HG02885 (cell line): ENCODE results near the gene ABI3BP.

Experiments
- ATAC-seq: cut with Tn5 transposase; IDR thresholded peaks from one replicate; pipeline ENCODE4 v1.9.1; 2021; ENCODE audit warnings: mild to moderate bottlenecking; ENCODE audit not compliant: unreplicated experiment, poor library complexity

Gene ABI3BP

GRCh38 chr3:100893590-100893989 lies 99.6 kb downstream of the ABI3BP start:
- ATAC-seq: no peak

- ATAC-seq: no peak
Measured at GRCh38 chr3:100893108-100893507, 100.1 kb downstream of the ABI3BP start.

- ATAC-seq: no peak
Measured at GRCh38 chr3:100891827-100892226, 101.4 kb downstream of the ABI3BP start.

GRCh38 chr3:100891033-100891432 lies 102.2 kb downstream of the ABI3BP start:
- ATAC-seq: no peak

GRCh38 chr3:100888881-100889280 lies 104.3 kb downstream of the ABI3BP start:
- ATAC-seq: no peak

GRCh38 chr3:100882571-100882984 lies 110.6 kb downstream of the ABI3BP start:
- ATAC-seq: no peak

- ATAC-seq: no peak
Measured at GRCh38 chr3:100880845-100881244, 112.4 kb downstream of the ABI3BP start.

GRCh38 chr3:100880072-100880471 lies 113.1 kb downstream of the ABI3BP start:
- ATAC-seq: no peak

GRCh38 chr3:100879195-100879810 lies 113.9 kb downstream of the ABI3BP start:
- no peak for ATAC-seq

- no peak for ATAC-seq
Measured at GRCh38 chr3:100877286-100877685, 115.9 kb downstream of the ABI3BP start.

GRCh38 chr3:100875239-100875638 lies 118.0 kb downstream of the ABI3BP start:
- ATAC-seq: no peak

GRCh38 chr3:100873611-100874010 lies 119.6 kb downstream of the ABI3BP start:
- ATAC-seq: no peak

- ATAC-seq: no peak
Measured at GRCh38 chr3:100871306-100871705, 121.9 kb downstream of the ABI3BP start.

GRCh38 chr3:100869787-100870186 lies 123.4 kb downstream of the ABI3BP start:
- ATAC-seq: no peak

GRCh38 chr3:100868894-100869293 lies 124.3 kb downstream of the ABI3BP start:
- ATAC-seq: no peak

GRCh38 chr3:100868096-100868495 lies 125.1 kb downstream of the ABI3BP start:
- no peak for ATAC-seq

GRCh38 chr3:100865442-100865841 lies 127.8 kb downstream of the ABI3BP start:
- ATAC-seq: no peak

- ATAC-seq: no peak
Measured at GRCh38 chr3:100864471-100865250, 128.6 kb downstream of the ABI3BP start.

GRCh38 chr3:100857863-100858262 lies 135.4 kb downstream of the ABI3BP start:
- ATAC-seq: no peak

- ATAC-seq: no peak
Measured at GRCh38 chr3:100856821-100857220, 136.4 kb downstream of the ABI3BP start.

- no peak for ATAC-seq
Measured at GRCh38 chr3:100852840-100853239, 140.4 kb downstream of the ABI3BP start.

GRCh38 chr3:100850701-100851100 lies 142.5 kb downstream of the ABI3BP start:
- ATAC-seq: no peak
